Smooth muscle cell (in vitro differentiated cells): ENCODE results near the gene CCDC91. TPM values are rescaled to one million over a fixed set of nuclear protein-coding genes. Genes with fewer than 3 reads are reported as not detected.

ENCODE experiments used
- DNase-seq: peaks from one replicate; lab custom pipeline; 2025; ENCODE audit not compliant: unreplicated experiment; lab: John Stamatoyannopoulos, UW
- H2AFZ ChIP-seq: fragments of 200-600 bp; sonication (generic); 2 replicates; pipeline ENCODE4 v1.6.0; 2016; ENCODE audit warnings: antibody characterized with exemption, low read depth, mild to moderate bottlenecking
- H3F3A ChIP-seq: fragments of 200-600 bp; sonication (generic); 2 replicates; pipeline ENCODE4 v1.6.0; 2017; ENCODE audit warnings: antibody characterized with exemption, low read depth
- H3K27ac ChIP-seq: fragments of 200-600 bp; sonication (generic); 2 replicates; pipeline ENCODE4 v1.5.1; 2016; ENCODE audit warnings: low read depth, mild to moderate bottlenecking
- H3K27me3 ChIP-seq: fragments of 200-600 bp; sonication (generic); 2 replicates; pipeline ENCODE4 v1.6.1; 2016; ENCODE audit warnings: low read depth, mild to moderate bottlenecking
- H3K36me3 ChIP-seq: fragments of 200-600 bp; sonication (generic); 2 replicates; pipeline ENCODE4 v1.5.1; 2016; ENCODE audit warnings: low read depth
- H3K4me1 ChIP-seq: fragments of 200-600 bp; sonication (generic); 2 replicates; pipeline ENCODE4 v1.5.1; 2016; ENCODE audit warnings: low read depth
- H3K4me2 ChIP-seq: fragments of 200-600 bp; sonication (generic); 2 replicates; pipeline ENCODE4 v1.6.0; 2016; ENCODE audit warnings: mild to moderate bottlenecking
- H3K4me3 ChIP-seq: fragments of 200-600 bp; sonication (generic); 2 replicates; pipeline ENCODE4 v1.5.1; 2016; ENCODE audit warnings: mild to moderate bottlenecking
- H3K79me2 ChIP-seq: fragments of 200-600 bp; sonication (generic); 2 replicates; pipeline ENCODE4 v1.6.0; 2016; ENCODE audit warnings: low read depth, mild to moderate bottlenecking
- H3K9ac ChIP-seq: fragments of 200-600 bp; sonication (generic); 2 replicates; pipeline ENCODE4 v1.6.0; 2016; ENCODE audit warnings: low read depth
- H3K9me3 ChIP-seq: fragments of 200-600 bp; sonication (generic); replicated peaks from 2 replicates; pipeline ENCODE4 v1.5.1; 2016; ENCODE audit warnings: low read depth
- H4K20me1 ChIP-seq: fragments of 200-600 bp; sonication (generic); 2 replicates; pipeline ENCODE4 v1.6.0; 2016; ENCODE audit warnings: low read depth
- CTCF ChIP-seq: fragments of 200-600 bp; sonication (generic); IDR thresholded peaks from 2 replicates; pipeline ENCODE4 v1.5.1; 2017; ENCODE audit warnings: borderline replicate concordance, mild to moderate bottlenecking, antibody characterized with exemption; ENCODE audit not compliant: insufficient read depth, poor library complexity, severe bottlenecking
- WGBS: methylation state at CpG from one replicate; pipeline ENCODE4 v1.1.7; 2016; ENCODE audit warnings: low lambda C conversion rate; 5-methylcytosine and 5-hydroxymethylcytosine counted together
- polyA plus RNA-seq: library from polyadenylated mRNA; unstranded; fragments of >200 nt; fragmentation: Nextera tagmentation; extraction: Ambion mirVana; gene quantifications from 2 replicates; pipeline ENCODE4 v1.2.1, GENCODE V29; 2016
- total RNA-seq: library from RNA; depleted of rRNA; stranded (reverse); fragments of >200 nt; gene quantifications from 2 replicates; pipeline ENCODE4 v1.2.3, GENCODE V29; 2014

CCDC91 gene
- total and polyA plus RNA-seq, 2 experiments from 2014 or later: 20.1 to 23.7 TPM

GRCh38 chr12:28578833-28579252 is 388.6 kb downstream of the CCDC91 start:
- 51% methylated on average over 3 of the region's 3 CpGs for WGBS
- no peak for TF ChIP-seq CTCF

GRCh38 chr12:28582672-28583376 is 392.6 kb downstream of the CCDC91 start:
- Histone ChIP-seq H3K9me3 (no peaks in the 10 kb centered on the region), H3K4me1 (no peaks in the 10 kb centered on the region), H3K79me2 (no peaks in the 10 kb centered on the region), H3K27ac (peak overlapping the region; percentile 82), H3K27me3 (no peaks in the 10 kb centered on the region), H3K36me3 (no peaks in the 10 kb centered on the region), H3F3A (peaks cover 6% of the 10 kb centered on the region), H2AFZ (no peak overlapping the region), H3K4me2 (peak overlapping the region; percentile 74), H3K9ac (peak overlapping the region; percentile 42), H4K20me1 (no peaks in the 10 kb centered on the region), H3K4me3 (no peak overlapping the region)
- TF ChIP-seq CTCF: no peak
- 78% methylated on average over 6 of the region's 6 CpGs for WGBS
- DNase-seq: no peak

More at GRCh38 chr12:28578833-28579252, 388.6 kb downstream of the CCDC91 start:
- Histone ChIP-seq H3K79me2 (no peaks in the 10 kb centered on the region), H3K4me3 (no peak overlapping the region), H4K20me1 (no peaks in the 10 kb centered on the region), H3K4me1 (no peaks in the 10 kb centered on the region), H3K9me3 (no peaks in the 10 kb centered on the region), H2AFZ (no peak overlapping the region), H3K9ac (no peak overlapping the region), H3K4me2 (peak overlapping the region; percentile 1), H3K27ac (no peak overlapping the region), H3K36me3 (no peaks in the 10 kb centered on the region), H3F3A (peaks cover 11% of the 10 kb centered on the region), H3K27me3 (no peaks in the 10 kb centered on the region)
- DNase-seq: no peak

- no peak for DNase-seq
- Histone ChIP-seq H3K4me1 (no peaks in the 10 kb centered on the region), H4K20me1 (no peaks in the 10 kb centered on the region), H2AFZ (no peak overlapping the region), H3K27ac (peak overlapping the region; percentile 82), H3K4me3 (no peak overlapping the region), H3K4me2 (peak overlapping the region; percentile 74), H3F3A (peaks cover 6% of the 10 kb centered on the region), H3K36me3 (no peaks in the 10 kb centered on the region), H3K79me2 (no peaks in the 10 kb centered on the region), H3K9ac (peak overlapping the region; percentile 42), H3K27me3 (no peaks in the 10 kb centered on the region), H3K9me3 (no peaks in the 10 kb centered on the region)
- TF ChIP-seq CTCF: peak; percentile 54
- 22% methylated on average over 5 of the region's 5 CpGs for WGBS
These were observed 393.5 kb downstream of the CCDC91 start for GRCh38 chr12:28583701-28584261.
